Lung (tissue), 12 donors: Measurements from ENCODE around the gene MYO9A. TPM values are rescaled to one million over a fixed set of nuclear protein-coding genes. Genes with fewer than 3 reads are reported as not detected.

Experiments
- ATAC-seq: fragments of 200-7000 bp; cut with Tn5 transposase; one replicate; pipeline ENCODE4 v1.9.1; 2020; ENCODE audit warnings: moderate number of reproducible peaks; ENCODE audit not compliant: insufficient read depth, low FRiP score
- DNase-seq, 3 donors: peaks; one replicate each; pipeline ENCODE4 v3.0.0-alpha.2; 2013 to 2017
- H3K27ac ChIP-seq, 2 donors: one replicate each; pipeline ENCODE4 v1.5.1; 2013; ENCODE audit warnings: mild to moderate bottlenecking in 2 of 2, moderate library complexity in 2 of 2, control low read depth in 1 of 2, inconsistent platforms in 1 of 2, low read depth in 1 of 2, low read length in 1 of 2
- H3K27me3 ChIP-seq, 3 donors: one replicate each; pipeline ENCODE4 v1.5.1; 2013; ENCODE audit warnings: low read length in 2 of 3; ENCODE audit not compliant: control insufficient read depth in 3 of 3, insufficient read depth in 3 of 3
- H3K36me3 ChIP-seq, 4 donors: one replicate each; pipeline ENCODE4 v1.5.1; 2013; ENCODE audit warnings: low read length in 4 of 4, mild to moderate bottlenecking in 1 of 4, moderate library complexity in 1 of 4; ENCODE audit not compliant: control insufficient read depth in 4 of 4, insufficient read depth in 4 of 4
- H3K4me1 ChIP-seq, 5 donors: one replicate each; pipeline ENCODE4 v1.5.1; 2013; ENCODE audit warnings: low read length in 5 of 5, mild to moderate bottlenecking in 2 of 5, moderate library complexity in 1 of 5; ENCODE audit not compliant: control insufficient read depth in 5 of 5, insufficient read depth in 5 of 5
- H3K4me3 ChIP-seq: one replicate; pipeline ENCODE4 v1.5.1; 2013; ENCODE audit warnings: mild to moderate bottlenecking, control low read depth, moderate library complexity
- H3K9ac ChIP-seq, 2 donors: one replicate each; pipeline ENCODE4 v1.5.1; 2013; ENCODE audit warnings: low read length in 2 of 2, control low read depth in 1 of 2; ENCODE audit not compliant: insufficient read depth in 1 of 2
- H3K9me3 ChIP-seq, 4 donors: one replicate each; pipeline ENCODE4 v1.5.1; 2013; ENCODE audit warnings: low read length in 3 of 4, mild to moderate bottlenecking in 1 of 4, moderate library complexity in 1 of 4; ENCODE audit not compliant: control insufficient read depth in 4 of 4, insufficient read depth in 3 of 4
- CTCF ChIP-seq: IDR thresholded peaks from 2 replicates; pipeline ENCODE4 v1.5.1; 2012; ENCODE audit warnings: mild to moderate bottlenecking; ENCODE audit errors: control extremely low read depth, extremely low read depth
- WGBS, 2 donors: extraction: QIAGEN DNeasy Blood & Tissue Kit; methylation state at CpG; one replicate each; pipeline ENCODE4 v1.1.7; 2013; 5-methylcytosine and 5-hydroxymethylcytosine counted together
- polyA plus RNA-seq, 2 donors: library from polyadenylated mRNA; stranded (reverse); fragments of 200-250 nt; gene quantifications; one replicate each; pipeline ENCODE4 v1.2.1, GENCODE V29; 2013
- total RNA-seq, 2 donors: library from RNA; depleted of rRNA in 1 of 2; stranded (reverse); fragments of >200 nt in 1 of 2; gene quantifications; one replicate each; pipeline ENCODE4 v1.2.1, GENCODE V29; 2014 to 2021
- donor health status: control.
- donor health status: control.
- donor health status: Bipolar disorder and iron deficiency.
- donor health status: healthy.
- donor health status: DM: yes; HTN: yes; CAD: no.

Gene MYO9A
- total and polyA plus RNA-seq, 4 donors, result 4.5 to 173 (median 34.4) TPM

DNA sequence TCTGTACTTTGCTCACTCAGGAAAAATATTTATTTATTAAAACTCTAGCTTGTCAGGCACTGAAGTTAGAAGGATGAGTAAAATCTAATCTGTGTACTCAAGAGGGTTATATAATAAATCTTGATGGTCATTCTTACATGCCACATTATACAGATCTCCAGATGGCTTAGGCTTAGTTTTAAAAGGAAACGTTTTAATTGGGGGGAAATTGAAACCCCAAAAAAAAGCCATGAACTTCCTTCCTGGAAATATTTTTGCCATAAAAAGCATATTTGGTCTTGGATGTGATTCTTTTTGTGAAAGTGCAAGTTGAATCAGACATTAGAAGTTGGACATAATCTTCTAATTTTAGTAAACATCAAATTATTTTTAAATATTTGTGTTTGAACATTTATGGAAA, 6.3 kb upstream of the MYO9A start:
- DNase-seq (no peak), ATAC-seq (no peak)
- H3K4me1 ChIP-seq, result peaks cover 0 to 7% (median 1%) of the 10 kb centered on the region in 5 donors
- no peak overlapping the region for H3K27ac ChIP-seq
- no peaks in the 10 kb centered on the region for H3K9me3 ChIP-seq
- no peak overlapping the region for H3K9ac ChIP-seq
- H3K36me3 ChIP-seq, result no peaks in the 10 kb centered on the region
- 9 to 12% methylated on average over 1 of the region's 1 CpG for WGBS, 2 donors
- TF ChIP-seq CTCF, result no peak
- H3K4me3 ChIP-seq, result no peak overlapping the region
- no peaks in the 10 kb centered on the region for H3K27me3 ChIP-seq

DNA sequence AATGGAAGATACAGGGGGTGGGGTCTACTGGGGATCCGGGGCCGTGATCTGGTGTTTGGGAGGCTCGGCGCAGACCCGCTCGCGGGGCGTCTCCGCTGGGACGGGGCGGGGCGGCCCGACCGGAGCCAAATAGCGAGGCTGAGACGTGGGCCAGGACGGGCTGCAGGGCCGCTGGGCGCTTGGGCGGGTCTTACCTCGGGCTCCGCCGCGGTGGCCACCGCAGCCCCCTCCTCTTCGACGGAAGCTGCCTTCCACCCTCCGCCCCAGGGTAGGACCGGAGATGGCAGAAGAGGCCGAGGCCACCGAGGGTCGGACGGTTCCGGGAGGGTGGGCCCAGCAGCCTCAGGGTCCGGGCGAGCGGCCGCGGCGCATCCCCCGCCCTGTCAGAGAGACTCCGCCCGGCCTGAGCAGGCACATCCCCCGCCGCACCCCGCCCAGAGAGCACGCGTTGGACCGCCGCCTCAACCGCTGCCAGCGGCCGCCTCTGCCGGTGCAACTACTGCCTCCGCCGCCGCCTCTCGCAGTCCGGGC, 399 bp downstream of the MYO9A start:
- Histone ChIP-seq H3K9ac (peak overlapping the region; percentile 82 to 97), H3K36me3 (peaks cover 0 to 8% (median 0%) of the 10 kb centered on the region in 4 donors), H3K27me3 (no peaks in the 10 kb centered on the region), H3K4me1 (peaks cover 0 to 48% (median 18%) of the 10 kb centered on the region in 5 donors), H3K4me3 (peak overlapping the region; percentile 72), H3K27ac (peak overlapping the region; percentile 93 to 96), H3K9me3 (no peaks in the 10 kb centered on the region)
- WGBS, 2 donors, result 0% methylated on average over 36 to 59 of the region's 59 CpGs
- no peak for TF ChIP-seq CTCF
- ATAC-seq (peak; percentile 82), DNase-seq (peak; percentile 89 to 90 (median 90))

DNA sequence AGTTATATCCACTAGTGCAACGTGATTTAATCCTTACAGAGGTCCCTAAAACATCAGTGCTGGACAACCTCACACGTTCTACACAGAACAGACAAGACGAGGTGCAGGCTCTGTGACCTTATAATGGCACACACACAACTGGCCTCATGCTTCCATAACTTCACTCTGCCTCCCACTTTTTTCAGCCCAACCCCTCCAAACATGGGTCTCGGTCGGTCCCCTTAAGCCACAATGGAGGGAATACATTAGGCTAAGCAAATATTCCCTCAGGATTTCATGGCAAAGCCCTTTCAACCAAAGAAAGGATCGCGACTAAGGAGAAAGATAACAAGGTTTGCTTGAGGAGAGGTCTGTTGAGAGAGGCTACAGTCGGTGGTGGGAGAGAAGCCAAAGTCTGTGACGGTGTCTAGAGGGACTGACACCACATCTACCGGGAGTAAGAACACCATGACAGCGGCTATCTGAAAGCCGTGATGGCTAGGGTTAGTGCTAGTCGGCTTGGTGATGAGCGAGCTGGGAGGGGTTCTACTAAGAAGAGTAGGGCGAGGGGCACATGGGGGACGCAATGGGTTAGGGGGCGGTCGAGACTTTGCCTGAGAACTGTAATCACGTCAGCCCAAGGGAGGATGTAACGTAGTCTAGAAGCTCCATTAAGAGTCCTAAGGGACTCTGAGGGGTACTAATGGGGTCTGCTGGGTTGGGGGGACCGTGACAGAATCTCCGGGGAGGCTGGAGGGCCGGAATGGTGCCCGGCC, 1.0 kb downstream of the MYO9A start:
- Histone ChIP-seq H3K27me3 (no peaks in the 10 kb centered on the region), H3K9ac (peak overlapping the region; percentile 82 to 97), H3K36me3 (peaks cover 0 to 8% (median 0%) of the 10 kb centered on the region in 4 donors), H3K9me3 (no peaks in the 10 kb centered on the region), H3K4me1 (peaks cover 0 to 53% (median 18%) of the 10 kb centered on the region in 5 donors), H3K27ac (peak overlapping the region; percentile 93 to 96), H3K4me3 (peak overlapping the region; percentile 72)
- ATAC-seq, result no peak
- no peak for TF ChIP-seq CTCF
- 2 to 4% methylated on average over 24 of the region's 24 CpGs for WGBS, 2 donors
- peak in 2 of 3 donors; percentile 67 to 81 for DNase-seq
